Vagina (tissue), 2 donors: ENCODE results near the gene IVNS1ABP. TPM values are rescaled to one million over a fixed set of nuclear protein-coding genes. Genes with fewer than 3 reads are reported as not detected.

Experiments used
- DNase-seq, 2 donors: peaks; one replicate each; pipeline ENCODE4 v3.0.0-alpha.2; 2017; ENCODE audit errors: extremely low spot score in 2 of 2
- H3K27ac ChIP-seq: fragments of 200-600 bp; sonication (generic); one replicate; pipeline ENCODE4 v1.5.1; 2019
- H3K27me3 ChIP-seq: fragments of 200-600 bp; sonication (generic); one replicate; pipeline ENCODE4 v1.5.1; 2019
- H3K36me3 ChIP-seq, 2 donors: fragments of 200-600 bp; sonication (generic); one replicate each; pipeline ENCODE4 v1.5.1; 2017 to 2019
- H3K4me1 ChIP-seq: fragments of 200-600 bp; sonication (generic); one replicate; pipeline ENCODE4 v1.5.1; 2019
- H3K4me3 ChIP-seq, 2 donors: fragments of 200-600 bp; sonication (generic); 1 replicate in 1 of 2; 2 replicates in 1 of 2; pipeline ENCODE4 v1.5.1; 2016 to 2019
- H3K9me3 ChIP-seq: fragments of 200-600 bp; sonication (generic); one replicate; pipeline ENCODE4 v1.5.1; 2019
- CTCF ChIP-seq, 3 experiments: fragments of 450-650 bp in 2 of 3; fragments of 200-600 bp in 1 of 3; sonication (generic) in 1 of 3; IDR thresholded peaks; one replicate each; pipeline ENCODE4 v1.5.1; 2017 to 2019; ENCODE audit warnings: antibody characterized with exemption in 3 of 3, mild to moderate bottlenecking in 2 of 3, moderate library complexity in 2 of 3
- POLR2A ChIP-seq, 2 donors: fragments of 450-650 bp; IDR thresholded peaks; one replicate each; pipeline ENCODE4 v1.6.1; 2017; ENCODE audit warnings: antibody characterized with exemption in 2 of 2, mild to moderate bottlenecking in 2 of 2, moderate library complexity in 2 of 2
- POLR2AphosphoS5 ChIP-seq, 2 donors: sonication (generic); formaldehyde crosslinking; IDR thresholded peaks; one replicate each; pipeline ENCODE4 v1.9.0; 2017; ENCODE audit warnings: antibody characterized with exemption in 2 of 2, mild to moderate bottlenecking in 2 of 2, low read depth in 1 of 2; ENCODE audit not compliant: insufficient read depth in 1 of 2
- intact Hi-C: fragments of 100-400 bp; cut with DNase I; formaldehyde crosslinking; loops from one replicate; pipeline ENCODE4 v1.15.1; 2023
- total RNA-seq: library from RNA; depleted of rRNA; stranded (reverse); fragments of >200 nt; gene quantifications from one replicate; pipeline ENCODE4 v1.2.3, GENCODE V29; 2016

The IVNS1ABP gene
- total RNA-seq, 1 donor from 2014 or later, result 125 TPM

DNA sequence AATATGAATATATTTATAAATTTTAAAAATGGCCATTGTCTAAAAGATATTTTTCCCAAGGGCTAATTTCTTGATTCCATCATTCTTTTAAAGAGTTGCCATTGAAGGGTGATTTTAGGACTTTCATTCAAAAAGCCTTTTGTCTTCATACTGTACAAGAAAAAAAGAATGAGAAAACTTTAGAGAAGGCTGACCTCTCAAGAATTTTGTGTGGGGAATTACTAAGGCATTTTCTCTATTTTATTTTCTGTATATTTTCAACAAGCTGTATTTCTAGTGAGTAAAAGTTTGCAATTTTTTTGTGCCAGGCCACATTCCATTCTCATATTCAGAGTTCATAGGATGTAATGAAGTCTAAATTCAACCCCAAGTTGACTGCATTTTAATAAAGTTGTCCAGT, 49.3 kb downstream of the IVNS1ABP start:
- no peaks in the 10 kb centered on the region for H3K36me3 ChIP-seq
- intact Hi-C loops, result no loop called here
- no peak overlapping the region for H3K4me3 ChIP-seq
- H3K9me3 ChIP-seq, result no peaks in the 10 kb centered on the region
- no peak for DNase-seq
- no peaks in the 10 kb centered on the region for H3K27me3 ChIP-seq
- TF ChIP-seq POLR2AphosphoS5 (IDR thresholded peaks at IDR 0.05; ENCODE audit: insufficient read depth in 1 of 2, low read depth in 1 of 2) (no peak), POLR2A (IDR thresholded peaks at IDR 0.05) (no peak)
- H3K4me1 ChIP-seq, result no peaks in the 10 kb centered on the region
- no peak overlapping the region for H3K27ac ChIP-seq

DNA sequence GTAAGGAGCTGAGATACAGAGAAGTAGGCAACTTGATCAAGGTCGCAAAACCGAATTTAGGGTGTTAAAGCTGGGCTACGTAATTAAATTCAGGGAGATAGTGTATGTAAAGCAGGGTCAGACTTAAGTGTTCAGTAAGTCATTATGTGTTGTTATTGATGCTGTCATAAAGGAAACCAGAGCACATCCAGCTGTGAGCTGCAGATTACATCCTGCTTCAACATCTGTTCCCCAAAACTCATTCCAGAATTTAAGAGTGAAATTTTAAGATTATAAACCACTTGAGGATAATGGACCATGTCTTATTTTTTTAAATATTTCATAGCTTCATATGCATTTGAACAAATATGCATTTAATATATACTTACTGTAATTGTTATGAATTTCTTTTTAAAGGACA, 49.7 kb downstream of the IVNS1ABP start:
- Histone ChIP-seq H3K36me3 (no peaks in the 10 kb centered on the region), H3K4me3 (no peak overlapping the region), H3K4me1 (no peaks in the 10 kb centered on the region), H3K9me3 (no peaks in the 10 kb centered on the region), H3K27ac (no peak overlapping the region), H3K27me3 (no peaks in the 10 kb centered on the region)
- intact Hi-C loops, result no loop called here
- DNase-seq, result no peak
- TF ChIP-seq POLR2A (IDR thresholded peaks at IDR 0.05) (no peak), CTCF (IDR thresholded peaks at IDR 0.05) (no peak), POLR2AphosphoS5 (IDR thresholded peaks at IDR 0.05; ENCODE audit: insufficient read depth in 1 of 2, low read depth in 1 of 2) (no peak)

DNA sequence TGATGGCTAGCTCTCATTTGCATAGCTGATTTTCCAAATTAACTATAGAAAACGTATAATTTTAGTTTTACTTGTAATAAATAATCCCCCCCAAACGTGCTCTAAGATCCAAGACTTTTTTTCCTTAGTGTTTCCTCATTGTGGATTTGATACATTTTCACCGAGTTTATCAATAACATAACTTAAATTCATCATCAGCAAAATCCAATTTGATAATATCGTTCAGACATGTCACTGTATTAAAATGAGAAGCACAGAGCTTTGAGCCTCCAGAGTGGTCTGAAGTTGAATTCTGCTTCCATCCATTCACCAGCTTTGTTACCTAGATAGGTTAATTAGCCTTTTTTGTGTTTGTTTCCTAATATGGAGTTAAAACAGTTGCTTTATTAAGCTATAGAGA, 51.7 kb downstream of the IVNS1ABP start:
- H3K4me3 ChIP-seq, result no peak overlapping the region
- H3K36me3 ChIP-seq, result no peaks in the 10 kb centered on the region
- TF ChIP-seq CTCF (IDR thresholded peaks at IDR 0.05) (no peak), POLR2AphosphoS5 (IDR thresholded peaks at IDR 0.05; ENCODE audit: insufficient read depth in 1 of 2, low read depth in 1 of 2) (no peak), POLR2A (IDR thresholded peaks at IDR 0.05) (no peak)
- no peaks in the 10 kb centered on the region for H3K9me3 ChIP-seq
- H3K27ac ChIP-seq, result no peak overlapping the region
- no peaks in the 10 kb centered on the region for H3K4me1 ChIP-seq
- DNase-seq, result no peak
- intact Hi-C loops, result no loop called here
- H3K27me3 ChIP-seq, result no peaks in the 10 kb centered on the region

GRCh38 chr1:185263780-185264179, 53.3 kb downstream of the IVNS1ABP start:
- no peak for TF ChIP-seq POLR2AphosphoS5 (IDR thresholded peaks at IDR 0.05; ENCODE audit: insufficient read depth in 1 of 2, low read depth in 1 of 2)
- no peak for TF ChIP-seq CTCF (IDR thresholded peaks at IDR 0.05)
- no peak for TF ChIP-seq POLR2A (IDR thresholded peaks at IDR 0.05)
- no peaks in the 10 kb centered on the region for H3K27me3 ChIP-seq
- H3K9me3 ChIP-seq, result no peaks in the 10 kb centered on the region
- no peak overlapping the region for H3K4me3 ChIP-seq
- no peaks in the 10 kb centered on the region for H3K4me1 ChIP-seq
- intact Hi-C loops, result no loop called here
- no peaks in the 10 kb centered on the region for H3K36me3 ChIP-seq
- no peak for DNase-seq
- no peak overlapping the region for H3K27ac ChIP-seq

- TF ChIP-seq POLR2AphosphoS5 (IDR thresholded peaks at IDR 0.05; ENCODE audit: insufficient read depth in 1 of 2, low read depth in 1 of 2) (no peak), CTCF (IDR thresholded peaks at IDR 0.05) (no peak), POLR2A (IDR thresholded peaks at IDR 0.05) (no peak)
- Histone ChIP-seq H3K27me3 (no peaks in the 10 kb centered on the region), H3K9me3 (no peaks in the 10 kb centered on the region), H3K4me3 (no peak overlapping the region), H3K4me1 (no peaks in the 10 kb centered on the region), H3K36me3 (no peaks in the 10 kb centered on the region), H3K27ac (no peak overlapping the region)
- intact Hi-C loops, result no loop called here
- no peak for DNase-seq
These were observed 53.8 kb downstream of the IVNS1ABP start for GRCh38 chr1:185263292-185263691.

GRCh38 chr1:185262151-185262550, 54.9 kb downstream of the IVNS1ABP start:
- H3K4me3 ChIP-seq, result no peak overlapping the region
- H3K9me3 ChIP-seq, result no peaks in the 10 kb centered on the region
- no peak for DNase-seq
- TF ChIP-seq POLR2AphosphoS5 (IDR thresholded peaks at IDR 0.05; ENCODE audit: insufficient read depth in 1 of 2, low read depth in 1 of 2), result no peak
- no peak for TF ChIP-seq CTCF (IDR thresholded peaks at IDR 0.05)
- TF ChIP-seq POLR2A (IDR thresholded peaks at IDR 0.05), result no peak
- H3K27me3 ChIP-seq, result no peaks in the 10 kb centered on the region
- H3K27ac ChIP-seq, result no peak overlapping the region
- no peaks in the 10 kb centered on the region for H3K4me1 ChIP-seq
- no peaks in the 10 kb centered on the region for H3K36me3 ChIP-seq
- intact Hi-C loops, result no loop called here
